GM13976 (cell line): ENCODE results near the gene CNGA1.

Source experiments
- DNase-seq: peaks from one replicate; pipeline ENCODE4 v3.0.0; 2012; ENCODE audit warnings: low spot score
- CTCF ChIP-seq: IDR thresholded peaks from 2 replicates; pipeline ENCODE4 v1.5.1; 2012; ENCODE audit warnings: borderline replicate concordance, mild to moderate bottlenecking; ENCODE audit not compliant: insufficient read depth; ENCODE audit errors: extremely low read depth, missing control alignments, control extremely low read depth
- in situ Hi-C: fragments of 300-500 bp; cut with MboI; formaldehyde crosslinking; loops from one replicate; pipeline ENCODE4 v1.12.0; 2022; ENCODE audit warnings: low sequenced_read_pairs, mixed read lengths, inconsistent platforms; ENCODE audit not compliant: unreplicated experiment

Gene CNGA1

GRCh38 chr4:47968847-47969246 lies 47.6 kb downstream of the CNGA1 start:
- in situ Hi-C loops: no loop called here
- TF ChIP-seq CTCF: no peak
- DNase-seq: no peak

GRCh38 chr4:47954677-47955076 lies 61.8 kb downstream of the CNGA1 start:
- TF ChIP-seq CTCF: no peak
- DNase-seq: no peak
- in situ Hi-C loops: no loop called here

- no peak for DNase-seq
- TF ChIP-seq CTCF: no peak
- in situ Hi-C loops: no loop called here
Measured at GRCh38 chr4:47954245-47954644, 62.2 kb downstream of the CNGA1 start.

- DNase-seq: no peak
- TF ChIP-seq CTCF: no peak
- in situ Hi-C loops: loop anchor here (25.0 kb wide), 1 partner anchor 141 kb away; no protein-coding TSS in a partner anchor
Measured at GRCh38 chr4:47945930-47946726, 70.4 kb downstream of the CNGA1 start.

- no peak for TF ChIP-seq CTCF
- DNase-seq: no peak
- in situ Hi-C loops: loop anchor here (25.0 kb wide), 1 partner anchor 145 kb away; no protein-coding TSS in a partner anchor
Measured at GRCh38 chr4:47942081-47942819, 74.2 kb downstream of the CNGA1 start.

GRCh38 chr4:47939456-47939855 lies 77.0 kb downstream of the CNGA1 start:
- TF ChIP-seq CTCF: no peak
- DNase-seq: no peak
- in situ Hi-C loops: loop anchor here (25.0 kb wide), 1 partner anchor 148 kb away; no protein-coding TSS in a partner anchor
